Dedifferentiated amniotic fluid mesenchymal stem cell (primary cell): ENCODE data around the gene RD3L.
"Not testable (repeated sequence)": the region's sequence is repeated elsewhere in the genome, so short reads cannot be mapped to it uniquely, and the experiment has no call there.

Experiments
- DNase-seq: peaks from one replicate; pipeline ENCODE4 v3.0.0-alpha.2; 2016; ENCODE audit errors: extremely low spot score

Gene RD3L

DNA sequence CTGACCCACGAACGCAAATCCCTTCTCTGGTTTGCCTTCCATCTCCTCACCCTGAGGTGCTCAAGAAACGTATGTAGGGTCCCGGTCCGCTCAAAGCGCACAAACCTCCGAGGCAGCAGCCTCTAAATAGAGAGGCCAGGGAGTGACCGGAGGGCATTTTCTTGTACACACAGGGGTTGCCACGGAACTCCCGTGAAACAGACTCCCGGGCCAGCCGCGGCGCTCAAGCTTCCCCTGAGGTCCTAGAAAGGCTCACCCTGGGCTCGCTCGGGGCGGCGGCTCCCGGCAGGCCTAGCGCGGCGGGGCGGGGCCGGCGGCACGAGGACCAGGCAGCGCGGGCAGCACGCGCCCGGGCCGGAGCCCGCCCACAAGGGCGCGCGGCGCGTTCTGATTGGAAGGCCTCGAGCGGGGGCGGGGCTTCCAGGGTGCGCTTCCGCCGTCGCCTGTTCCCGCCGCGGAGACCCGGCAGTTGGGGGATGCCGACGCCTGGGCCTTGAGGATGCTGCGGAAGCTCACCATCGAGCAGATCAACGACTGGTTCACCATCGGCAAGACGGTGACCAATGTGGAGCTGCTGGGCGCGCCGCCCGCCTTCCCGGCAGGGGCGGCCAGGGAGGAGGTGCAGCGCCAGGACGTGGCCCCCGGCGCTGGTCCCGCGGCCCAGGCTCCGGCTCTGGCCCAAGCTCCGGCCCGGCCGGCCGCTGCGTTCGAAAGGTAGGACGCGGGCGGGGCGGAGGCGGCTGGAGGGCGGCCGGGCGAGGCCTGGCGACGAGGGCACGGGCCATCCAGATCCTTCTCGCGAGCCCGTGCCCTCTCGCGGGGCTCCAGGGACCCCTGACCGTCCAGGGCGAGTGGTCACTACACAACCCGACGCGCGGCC is 14.1 kb downstream of the RD3L start, which contains the start of gene TDRD9:
Gene TDRD9 (plus strand): TSS at position 446 of the 880 bp plus-strand sequence. CDS start 54 bp downstream, at position 500.
- DNase-seq, result no peak

- DNase-seq, result no peak
These were observed 14.8 kb downstream of the RD3L start for GRCh38 chr14:103927566-103927965.

- DNase-seq, result no peak
These were observed 17.0 kb downstream of the RD3L start for GRCh38 chr14:103925316-103925715.

DNA sequence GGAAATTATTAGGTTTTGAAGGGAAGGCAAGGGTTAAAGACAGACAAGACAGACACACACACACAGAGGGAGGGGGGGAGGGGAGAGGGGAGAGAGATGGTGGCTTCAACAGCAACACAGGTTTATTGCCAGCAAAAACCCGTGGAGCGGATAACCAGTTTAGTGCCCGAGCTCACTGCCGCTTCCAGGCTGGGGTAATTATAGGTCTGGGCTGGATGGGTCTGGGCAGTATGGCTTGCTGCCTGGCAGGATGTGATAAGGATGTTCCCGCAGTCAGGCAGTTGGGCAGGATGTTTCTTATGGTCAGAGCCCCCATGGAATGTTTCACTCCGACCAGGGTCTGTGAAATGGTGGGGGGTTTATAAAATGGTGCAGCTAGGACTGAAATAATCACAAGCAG is 18.5 kb downstream of the RD3L start:
- no peak for DNase-seq

DNA sequence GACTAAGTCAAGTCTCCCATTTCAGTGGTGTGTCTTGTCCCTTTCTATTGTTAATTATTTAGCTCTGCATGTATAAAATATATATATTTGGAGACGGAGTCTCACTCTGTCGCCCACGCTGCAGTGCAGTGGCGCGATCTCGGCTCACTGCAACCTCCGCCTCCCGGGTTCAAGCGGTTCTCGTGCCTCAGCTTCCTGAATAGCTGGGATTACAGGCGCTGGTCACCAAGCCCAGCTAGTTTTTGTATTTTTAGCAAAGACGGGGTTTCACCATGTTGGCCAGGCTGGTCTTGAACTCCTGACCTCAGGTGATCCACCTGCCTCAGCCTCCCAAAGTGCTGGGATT is 20.5 kb downstream of the RD3L start:
- DNase-seq, result not testable (repeated sequence)

GRCh38 chr14:103920981-103921854 is 21.1 kb downstream of the RD3L start:
- peak; percentile 80 for DNase-seq

GRCh38 chr14:103916636-103917262 is 25.6 kb downstream of the RD3L start:
- no peak for DNase-seq

GRCh38 chr14:103915616-103916015 is 26.7 kb downstream of the RD3L start:
- no peak for DNase-seq

DNA sequence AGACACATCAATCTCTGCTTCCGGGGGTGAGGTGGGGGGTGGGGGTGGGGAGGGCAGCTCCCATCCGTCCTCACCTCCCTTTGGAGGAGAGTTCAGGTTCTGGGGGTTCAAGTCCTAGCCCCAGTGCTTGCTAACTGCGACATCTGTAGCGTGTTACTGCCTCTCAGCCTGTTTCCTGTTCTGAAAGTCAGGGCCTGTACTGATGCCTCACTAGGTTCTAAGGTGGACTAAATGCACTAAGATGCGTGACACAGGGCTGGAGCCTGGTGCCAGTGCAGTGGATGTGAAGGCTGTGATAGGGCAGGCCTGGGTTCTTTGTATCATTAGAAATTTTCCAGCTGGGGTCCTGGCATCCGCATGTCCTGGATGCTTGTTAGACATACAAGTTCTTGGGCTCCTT is 31.3 kb downstream of the RD3L start:
- DNase-seq, result no peak

- peak; percentile 39 for DNase-seq
These were observed 31.9 kb downstream of the RD3L start for GRCh38 chr14:103910262-103910935.

DNA sequence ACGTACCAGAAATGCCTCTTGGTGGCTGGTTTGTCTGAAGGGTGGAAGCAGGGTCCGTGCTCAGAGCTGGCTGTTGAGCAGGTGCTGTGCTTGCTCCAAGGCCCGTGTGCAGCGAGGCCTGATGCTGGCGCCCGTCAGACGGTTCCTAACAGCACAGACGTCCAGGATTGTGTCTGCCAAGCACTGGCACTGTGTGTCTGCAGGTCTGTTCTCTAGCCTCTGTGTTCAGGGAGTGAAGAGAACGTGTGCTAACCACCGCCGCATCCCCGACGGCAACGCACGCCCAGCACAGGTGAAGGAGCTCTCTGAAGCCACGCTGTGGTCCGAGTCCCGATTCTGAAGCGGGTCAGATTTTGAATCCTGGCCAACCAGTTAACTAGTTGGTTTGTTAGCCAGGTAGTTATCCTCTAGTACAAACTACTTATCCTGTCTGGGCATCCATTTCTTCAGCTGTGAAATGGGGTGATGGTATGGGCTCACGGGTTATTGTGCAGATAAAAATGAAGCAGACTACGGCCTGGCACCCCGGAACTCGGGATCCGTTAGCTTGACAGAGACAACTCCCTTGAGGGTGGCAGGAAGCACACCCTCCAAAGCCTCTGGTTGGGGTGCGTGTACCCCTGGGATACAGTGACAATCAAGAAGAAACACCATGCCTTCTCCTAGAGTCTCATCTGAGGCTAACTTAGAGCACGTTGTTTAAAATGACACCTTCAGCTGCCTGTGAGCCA is 32.6 kb downstream of the RD3L start:
- DNase-seq, result no peak

- DNase-seq, result no peak
These were observed 33.7 kb downstream of the RD3L start for GRCh38 chr14:103908580-103908979.

- no peak for DNase-seq
These were observed 36.4 kb downstream of the RD3L start for GRCh38 chr14:103905842-103906456.

- DNase-seq, result peak; percentile 28
These were observed 37.7 kb downstream of the RD3L start for GRCh38 chr14:103904493-103905107.

- DNase-seq, result no peak
These were observed 42.5 kb downstream of the RD3L start for GRCh38 chr14:103899833-103900232.

- no peak for DNase-seq
These were observed 43.0 kb downstream of the RD3L start for GRCh38 chr14:103899316-103899715.

- DNase-seq, result no peak
These were observed 43.6 kb downstream of the RD3L start for GRCh38 chr14:103898711-103899110.

- no peak for DNase-seq
These were observed 44.1 kb downstream of the RD3L start for GRCh38 chr14:103898204-103898603.

DNA sequence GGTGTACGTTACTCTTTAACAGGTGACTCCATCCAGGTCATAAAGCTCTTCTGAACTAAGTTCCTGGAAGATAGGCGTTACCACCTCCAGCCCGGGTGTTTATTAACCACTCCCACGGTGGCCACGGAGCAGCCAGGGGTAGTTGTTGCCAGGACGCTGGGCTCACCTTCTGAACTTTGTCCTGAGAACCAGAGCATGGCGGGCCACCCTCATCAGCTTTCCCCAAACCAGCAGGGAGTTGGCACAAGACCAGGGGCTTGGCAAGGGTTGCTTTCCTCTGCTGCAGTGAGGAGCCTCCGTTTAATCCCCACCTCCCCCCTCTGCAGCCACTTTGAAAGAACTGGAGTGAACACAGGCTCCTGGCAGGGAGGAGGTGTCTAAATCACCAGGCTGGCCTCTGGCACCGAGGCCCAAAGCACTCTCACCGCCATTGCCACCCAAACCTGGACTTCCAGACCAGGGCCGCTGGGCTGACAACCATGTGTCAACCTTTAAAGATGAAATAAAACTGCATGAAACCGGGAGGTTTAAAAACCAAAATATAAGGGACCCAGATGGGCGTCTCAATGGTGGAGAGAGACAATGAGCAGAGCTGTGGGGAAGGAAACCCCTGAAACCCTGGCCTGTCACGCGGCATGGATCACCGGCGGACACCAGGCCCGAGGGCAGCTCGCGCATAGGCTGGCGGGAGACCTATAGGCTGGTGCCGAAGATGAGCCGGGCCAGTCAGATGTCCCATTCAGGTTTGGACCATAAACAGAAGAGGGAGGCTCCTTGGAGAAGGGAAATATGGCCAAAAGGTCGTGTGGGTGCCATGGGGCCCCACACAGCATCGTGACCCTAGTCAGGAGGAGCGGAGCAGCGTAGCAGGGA is 45.0 kb downstream of the RD3L start:
- DNase-seq, result no peak
